H9 (cell line): ENCODE data around the gene RSPO3. TPM values are rescaled to one million over a fixed set of nuclear protein-coding genes. Genes with fewer than 3 reads are reported as not detected.

Experiments used
- DNase-seq: peaks from one replicate; pipeline ENCODE4 v3.0.0-alpha.2; 2017
- H2AFZ ChIP-seq: one replicate; pipeline ENCODE4 v1.6.1; 2013; ENCODE audit warnings: mild to moderate bottlenecking, low read length, control low read depth, moderate library complexity
- H2AK5ac ChIP-seq: 2 replicates; pipeline ENCODE4 v1.6.1; 2013; ENCODE audit warnings: low read length, control low read depth, mixed read lengths; ENCODE audit not compliant: insufficient read length
- H2BK120ac ChIP-seq: one replicate; pipeline ENCODE4 v1.6.1; 2013; ENCODE audit warnings: low read depth, mild to moderate bottlenecking, low read length, control low read depth, inconsistent platforms; ENCODE audit not compliant: poor library complexity, severe bottlenecking
- H2BK12ac ChIP-seq: 2 replicates; pipeline ENCODE4 v1.6.1; 2013; ENCODE audit warnings: low read length, control low read depth, mixed read lengths, low read depth; ENCODE audit not compliant: insufficient read length
- H2BK15ac ChIP-seq: 2 replicates; pipeline ENCODE4 v1.6.1; 2013; ENCODE audit warnings: low read depth, low read length, control low read depth
- H2BK20ac ChIP-seq: one replicate; pipeline ENCODE4 v1.6.1; 2013; ENCODE audit warnings: low read depth, mild to moderate bottlenecking, low read length, control low read depth, inconsistent platforms; ENCODE audit not compliant: poor library complexity, severe bottlenecking
- H2BK5ac ChIP-seq: 2 replicates; pipeline ENCODE4 v1.6.1; 2013; ENCODE audit warnings: low read length, control low read depth, mixed read lengths; ENCODE audit not compliant: insufficient read length
- H3K14ac ChIP-seq: 2 replicates; pipeline ENCODE4 v1.6.1; 2013; ENCODE audit warnings: low read length, control low read depth; ENCODE audit not compliant: insufficient read depth
- H3K18ac ChIP-seq: 2 replicates; pipeline ENCODE4 v1.6.1; 2013; ENCODE audit warnings: low read depth, mild to moderate bottlenecking, mixed read lengths, low read length, control low read depth; ENCODE audit not compliant: insufficient read length
- H3K23ac ChIP-seq: 2 replicates; pipeline ENCODE4 v1.6.1; 2013; ENCODE audit warnings: low read length, control low read depth, mixed read lengths, low read depth; ENCODE audit not compliant: insufficient read length
- H3K23me2 ChIP-seq: 2 replicates; pipeline ENCODE4 v1.6.1; 2013; ENCODE audit warnings: low read depth, mild to moderate bottlenecking, mixed read lengths, low read length, control low read depth; ENCODE audit not compliant: insufficient read length, poor library complexity, severe bottlenecking
- H3K27ac ChIP-seq: 2 replicates; pipeline ENCODE4 v1.5.1; 2013; ENCODE audit warnings: low read length, control low read depth, mixed read lengths, low read depth; ENCODE audit not compliant: insufficient read length
- H3K27me3 ChIP-seq: 2 replicates; pipeline ENCODE4 v1.6.1; 2013; ENCODE audit warnings: low read length, control low read depth, inconsistent platforms; ENCODE audit not compliant: insufficient read depth
- H3K4ac ChIP-seq: 2 replicates; pipeline ENCODE4 v1.6.1; 2013; ENCODE audit warnings: low read depth, mild to moderate bottlenecking, control low read depth, inconsistent platforms, low read length, moderate library complexity
- H3K4me1 ChIP-seq: 2 replicates; pipeline ENCODE4 v1.6.1; 2013; ENCODE audit warnings: low read length, control low read depth, inconsistent platforms; ENCODE audit not compliant: insufficient read depth
- H3K4me2 ChIP-seq: 2 replicates; pipeline ENCODE4 v1.6.1; 2013; ENCODE audit warnings: low read length, control low read depth, mixed read lengths; ENCODE audit not compliant: insufficient read length, insufficient read depth
- H3K56ac ChIP-seq: 2 replicates; pipeline ENCODE4 v1.6.1; 2013; ENCODE audit warnings: low read depth, mild to moderate bottlenecking, mixed read lengths, low read length, control low read depth; ENCODE audit not compliant: insufficient read length
- H3K79me1 ChIP-seq: 2 replicates; pipeline ENCODE4 v1.6.1; 2013; ENCODE audit warnings: low read depth, mild to moderate bottlenecking, moderate library complexity, low read length, control low read depth, inconsistent platforms; ENCODE audit not compliant: insufficient read depth, poor library complexity, severe bottlenecking
- H3K79me2 ChIP-seq: 2 replicates; pipeline ENCODE4 v1.6.1; 2013; ENCODE audit warnings: low read length, control low read depth, inconsistent platforms; ENCODE audit not compliant: insufficient read depth
- H3K9ac ChIP-seq: 2 replicates; pipeline ENCODE4 v1.6.1; 2013; ENCODE audit warnings: low read length, control low read depth, mixed read lengths; ENCODE audit not compliant: insufficient read length; ENCODE audit errors: extremely low read depth
- H3K9me3 ChIP-seq: one replicate; pipeline ENCODE4 v1.6.1; 2013; ENCODE audit warnings: low read depth, low read length, inconsistent platforms; ENCODE audit not compliant: control insufficient read depth
- H3T11ph ChIP-seq: one replicate; pipeline ENCODE4 v1.6.1; 2013; ENCODE audit warnings: mild to moderate bottlenecking, low read length, control low read depth, inconsistent platforms
- H4K20me1 ChIP-seq: one replicate; pipeline ENCODE4 v1.6.1; 2013; ENCODE audit not compliant: control insufficient read depth, insufficient read length, insufficient read depth
- H4K5ac ChIP-seq: 2 replicates; pipeline ENCODE4 v1.6.1; 2013; ENCODE audit warnings: low read depth, mild to moderate bottlenecking, mixed read lengths, low read length, control low read depth; ENCODE audit not compliant: insufficient read length
- H4K8ac ChIP-seq: replicated peaks from 2 replicates; pipeline ENCODE4 v1.6.1; 2013; ENCODE audit warnings: low read length, control low read depth, mixed read lengths, low read depth; ENCODE audit not compliant: insufficient read length
- H4K91ac ChIP-seq: 2 replicates; pipeline ENCODE4 v1.6.1; 2013; ENCODE audit warnings: low read depth, mild to moderate bottlenecking, moderate library complexity, mixed read lengths, low read length, control low read depth; ENCODE audit not compliant: insufficient read length
- H3K27ac Mint-ChIP-seq, 3 experiments: 2 replicates in 2 of 3; 3 replicates in 1 of 3; pipeline ENCODE4 v1.8.0; 2020 to 2021; ENCODE audit warnings: mixed read lengths in 3 of 3, mild to moderate bottlenecking in 1 of 3, moderate library complexity in 1 of 3
- H3K27me3 Mint-ChIP-seq: 2 replicates; pipeline ENCODE4 v1.8.0; 2021; ENCODE audit warnings: low read depth, mild to moderate bottlenecking, moderate library complexity, mixed read lengths
- H3K36me3 Mint-ChIP-seq, 3 experiments: 2 replicates in 2 of 3; 3 replicates in 1 of 3; pipeline ENCODE4 v1.8.0; 2020 to 2021; ENCODE audit warnings: low read depth in 3 of 3, mixed read lengths in 3 of 3; ENCODE audit not compliant: insufficient read depth in 1 of 3
- H3K4me1 Mint-ChIP-seq, 2 experiments: 2 replicates each; pipeline ENCODE4 v1.8.0; 2020; ENCODE audit warnings: mixed read lengths in 2 of 2
- H3K4me3 Mint-ChIP-seq, 2 experiments: 2 replicates in 1 of 2; 3 replicates in 1 of 2; pipeline ENCODE4 v1.8.0; 2020 to 2021; ENCODE audit warnings: mild to moderate bottlenecking in 2 of 2, mixed read lengths in 2 of 2, moderate library complexity in 1 of 2
- H3K9me3 Mint-ChIP-seq, 2 experiments: 2 replicates in 1 of 2; 3 replicates in 1 of 2; pipeline ENCODE4 v1.8.0; 2020; ENCODE audit warnings: mild to moderate bottlenecking in 2 of 2, mixed read lengths in 2 of 2, moderate library complexity in 1 of 2
- WGBS: extraction: QIAGEN DNeasy Blood & Tissue Kit; methylation state at CpG from one replicate; pipeline ENCODE4 v1.1.7; 2013; ENCODE audit warnings: missing lambda C conversion rate, low lambda C conversion rate, mixed read lengths; ENCODE audit not compliant: insufficient read length; ENCODE audit errors: extremely low coverage; 5-methylcytosine and 5-hydroxymethylcytosine counted together
- total RNA-seq: library from RNA; stranded (reverse); gene quantifications from 2 replicates; pipeline ENCODE4 v1.2.1, GENCODE V29; 2021
- TF ChIP-seq, protein P1 (sequence below): fragments of 200-600 bp; sonication (generic); conservative IDR thresholded peaks from 3 replicates; pipeline ENCODE4 v1.8.0; 2021; ENCODE audit warnings: antibody characterized with exemption, mild to moderate bottlenecking

RSPO3 gene
- total RNA-seq, 1 experiment from 2014 or later, result not detected

DNA sequence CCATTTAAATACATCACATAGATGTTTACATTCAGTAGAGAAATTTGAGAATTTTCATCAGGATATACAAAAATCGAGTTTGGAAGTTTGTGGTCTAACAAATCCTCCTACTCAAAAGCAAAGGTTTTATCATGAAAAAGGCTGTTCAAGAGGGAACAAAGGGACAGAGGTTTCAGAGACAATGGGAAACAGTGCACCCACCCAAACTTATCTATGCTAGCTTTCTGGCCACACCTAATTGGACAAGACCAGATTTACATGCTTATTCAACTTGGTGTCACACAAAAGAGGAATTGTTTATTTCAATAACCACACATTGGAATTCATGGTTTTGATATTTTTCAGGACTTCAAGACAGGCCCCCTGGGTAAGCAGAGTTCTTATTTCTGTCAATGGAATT, 28.4 kb upstream of the RSPO3 start:
- Histone ChIP-seq H3K79me1 (no peaks in the 10 kb centered on the region), H3T11ph (no peak overlapping the region), H2BK15ac (no peak overlapping the region), H3K23ac (no peak overlapping the region), H2BK120ac (no peak overlapping the region), H4K8ac (no peak overlapping the region), H3K4ac (no peak overlapping the region), H3K23me2 (no peaks in the 10 kb centered on the region), H3K4me1 (no peaks in the 10 kb centered on the region; the same call in 1 of the 2 replicates), H4K91ac (no peak overlapping the region), H3K9me3 (no peaks in the 10 kb centered on the region), H3K18ac (no peak overlapping the region), H2BK5ac (no peak overlapping the region), H3K14ac (no peak overlapping the region), H3K79me2 (no peaks in the 10 kb centered on the region), H4K5ac (no peak overlapping the region), H2AK5ac (no peak overlapping the region), H3K27me3 (no peaks in the 10 kb centered on the region), H3K27ac (no peak overlapping the region), H3K4me2 (no peak overlapping the region), H3K9ac (no peak overlapping the region), H4K20me1 (no peaks in the 10 kb centered on the region), H2BK12ac (no peak overlapping the region), H2BK20ac (no peak overlapping the region), H2AFZ (no peak overlapping the region), H3K56ac (no peak overlapping the region)
- Mint-ChIP-seq H3K4me1 (peaks cover 10 to 11% of the 10 kb centered on the region in 2 experiments), H3K9me3 (no peaks in the 10 kb centered on the region), H3K4me3 (no peak overlapping the region), H3K36me3 (no peaks in the 10 kb centered on the region), H3K27ac (peak overlapping the region in 1 of 3 experiments; percentile 21; a peak in 3 of 7 replicates), H3K27me3 (no peaks in the 10 kb centered on the region)
- TF ChIP-seq, protein P1, sequence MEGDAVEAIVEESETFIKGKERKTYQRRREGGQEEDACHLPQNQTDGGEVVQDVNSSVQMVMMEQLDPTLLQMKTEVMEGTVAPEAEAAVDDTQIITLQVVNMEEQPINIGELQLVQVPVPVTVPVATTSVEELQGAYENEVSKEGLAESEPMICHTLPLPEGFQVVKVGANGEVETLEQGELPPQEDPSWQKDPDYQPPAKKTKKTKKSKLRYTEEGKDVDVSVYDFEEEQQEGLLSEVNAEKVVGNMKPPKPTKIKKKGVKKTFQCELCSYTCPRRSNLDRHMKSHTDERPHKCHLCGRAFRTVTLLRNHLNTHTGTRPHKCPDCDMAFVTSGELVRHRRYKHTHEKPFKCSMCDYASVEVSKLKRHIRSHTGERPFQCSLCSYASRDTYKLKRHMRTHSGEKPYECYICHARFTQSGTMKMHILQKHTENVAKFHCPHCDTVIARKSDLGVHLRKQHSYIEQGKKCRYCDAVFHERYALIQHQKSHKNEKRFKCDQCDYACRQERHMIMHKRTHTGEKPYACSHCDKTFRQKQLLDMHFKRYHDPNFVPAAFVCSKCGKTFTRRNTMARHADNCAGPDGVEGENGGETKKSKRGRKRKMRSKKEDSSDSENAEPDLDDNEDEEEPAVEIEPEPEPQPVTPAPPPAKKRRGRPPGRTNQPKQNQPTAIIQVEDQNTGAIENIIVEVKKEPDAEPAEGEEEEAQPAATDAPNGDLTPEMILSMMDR, result no peak
- no CpG with 5 or more reads among the region's 1 CpG for WGBS
- DNase-seq, result no peak
